GM12878 (cell line): ENCODE data around the gene GOLGA6L2.

Source experiments
- SIN3A ChIP-seq: IDR thresholded peaks from 2 replicates; pipeline ENCODE4 v1.6.1; 2012; ENCODE audit warnings: low read depth, low read length, improper control_type of control experiment
- SMAD1 ChIP-seq: fragments of 450-650 bp; IDR thresholded peaks from 2 replicates; pipeline ENCODE4 v1.6.1; 2018; ENCODE audit warnings: mild to moderate bottlenecking, low read depth; ENCODE audit not compliant: partially characterized antibody
- SUZ12 ChIP-seq: fragments of 200-600 bp; sonication (generic); IDR thresholded peaks from one replicate; pipeline ENCODE4 v1.6.1; 2018; ENCODE audit warnings: antibody characterized with exemption, mild to moderate bottlenecking; ENCODE audit not compliant: unreplicated experiment
- TARDBP ChIP-seq: IDR thresholded peaks from 2 replicates; pipeline ENCODE4 v1.6.1; 2016; ENCODE audit warnings: borderline replicate concordance
- ZNF384 ChIP-seq: IDR thresholded peaks from 2 replicates; pipeline ENCODE4 v1.6.1; 2012; ENCODE audit warnings: low read depth, mild to moderate bottlenecking, low read length, improper control_type of control experiment, borderline replicate concordance
- TF ChIP-seq, protein P1 (sequence below), 3 experiments: IDR thresholded peaks in 2 of 3; conservative IDR thresholded peaks in 1 of 3; 2 replicates each; pipeline ENCODE4 v1.5.1; 2011; ENCODE audit warnings: low read depth in 3 of 3, low read length in 3 of 3, mild to moderate bottlenecking in 3 of 3, control low read depth in 2 of 3, moderate library complexity in 2 of 3, inconsistent platforms in 1 of 3, mixed read lengths in 1 of 3; ENCODE audit not compliant: control insufficient read depth in 2 of 3, insufficient read depth in 1 of 3; ENCODE audit errors: extremely low read depth in 1 of 3
- TF ChIP-seq, protein P2 (sequence below): IDR thresholded peaks from 2 replicates; pipeline ENCODE4 v1.6.1; 2012; ENCODE audit warnings: mild to moderate bottlenecking, low read depth, low read length

DNA sequence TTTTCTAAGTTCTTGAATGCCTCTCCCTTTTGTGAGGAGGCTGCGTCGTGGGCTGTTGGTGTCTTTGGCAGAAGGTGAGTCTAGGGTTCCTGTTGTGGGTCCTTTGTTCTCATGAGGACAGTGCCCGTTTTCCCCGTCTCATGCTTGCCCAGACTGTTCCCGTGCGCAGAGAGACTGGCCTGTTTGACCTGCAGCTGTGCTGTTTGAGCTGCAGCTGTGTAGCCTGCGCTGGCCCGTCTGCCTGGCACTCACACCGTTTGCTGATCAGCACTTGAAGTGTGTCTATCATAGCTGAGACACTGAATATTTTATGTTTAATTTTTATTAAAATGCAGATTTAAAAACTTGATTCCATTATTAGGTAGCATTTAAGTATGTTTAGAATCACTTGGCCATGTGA, 9.9 kb downstream of the GOLGA6L2 start:
- TF ChIP-seq, protein P1, sequence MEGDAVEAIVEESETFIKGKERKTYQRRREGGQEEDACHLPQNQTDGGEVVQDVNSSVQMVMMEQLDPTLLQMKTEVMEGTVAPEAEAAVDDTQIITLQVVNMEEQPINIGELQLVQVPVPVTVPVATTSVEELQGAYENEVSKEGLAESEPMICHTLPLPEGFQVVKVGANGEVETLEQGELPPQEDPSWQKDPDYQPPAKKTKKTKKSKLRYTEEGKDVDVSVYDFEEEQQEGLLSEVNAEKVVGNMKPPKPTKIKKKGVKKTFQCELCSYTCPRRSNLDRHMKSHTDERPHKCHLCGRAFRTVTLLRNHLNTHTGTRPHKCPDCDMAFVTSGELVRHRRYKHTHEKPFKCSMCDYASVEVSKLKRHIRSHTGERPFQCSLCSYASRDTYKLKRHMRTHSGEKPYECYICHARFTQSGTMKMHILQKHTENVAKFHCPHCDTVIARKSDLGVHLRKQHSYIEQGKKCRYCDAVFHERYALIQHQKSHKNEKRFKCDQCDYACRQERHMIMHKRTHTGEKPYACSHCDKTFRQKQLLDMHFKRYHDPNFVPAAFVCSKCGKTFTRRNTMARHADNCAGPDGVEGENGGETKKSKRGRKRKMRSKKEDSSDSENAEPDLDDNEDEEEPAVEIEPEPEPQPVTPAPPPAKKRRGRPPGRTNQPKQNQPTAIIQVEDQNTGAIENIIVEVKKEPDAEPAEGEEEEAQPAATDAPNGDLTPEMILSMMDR (IDR thresholded peaks at IDR 0.05 in 2 of 3, conservative IDR thresholded peaks at IDR 0.05 in 1 of 3; ENCODE audit: control insufficient read depth in 2 of 3, extremely low read depth in 1 of 3, insufficient read depth in 1 of 3, low read depth in 3 of 3, low read length in 3 of 3) = no peak
- TF ChIP-seq, protein P2, sequence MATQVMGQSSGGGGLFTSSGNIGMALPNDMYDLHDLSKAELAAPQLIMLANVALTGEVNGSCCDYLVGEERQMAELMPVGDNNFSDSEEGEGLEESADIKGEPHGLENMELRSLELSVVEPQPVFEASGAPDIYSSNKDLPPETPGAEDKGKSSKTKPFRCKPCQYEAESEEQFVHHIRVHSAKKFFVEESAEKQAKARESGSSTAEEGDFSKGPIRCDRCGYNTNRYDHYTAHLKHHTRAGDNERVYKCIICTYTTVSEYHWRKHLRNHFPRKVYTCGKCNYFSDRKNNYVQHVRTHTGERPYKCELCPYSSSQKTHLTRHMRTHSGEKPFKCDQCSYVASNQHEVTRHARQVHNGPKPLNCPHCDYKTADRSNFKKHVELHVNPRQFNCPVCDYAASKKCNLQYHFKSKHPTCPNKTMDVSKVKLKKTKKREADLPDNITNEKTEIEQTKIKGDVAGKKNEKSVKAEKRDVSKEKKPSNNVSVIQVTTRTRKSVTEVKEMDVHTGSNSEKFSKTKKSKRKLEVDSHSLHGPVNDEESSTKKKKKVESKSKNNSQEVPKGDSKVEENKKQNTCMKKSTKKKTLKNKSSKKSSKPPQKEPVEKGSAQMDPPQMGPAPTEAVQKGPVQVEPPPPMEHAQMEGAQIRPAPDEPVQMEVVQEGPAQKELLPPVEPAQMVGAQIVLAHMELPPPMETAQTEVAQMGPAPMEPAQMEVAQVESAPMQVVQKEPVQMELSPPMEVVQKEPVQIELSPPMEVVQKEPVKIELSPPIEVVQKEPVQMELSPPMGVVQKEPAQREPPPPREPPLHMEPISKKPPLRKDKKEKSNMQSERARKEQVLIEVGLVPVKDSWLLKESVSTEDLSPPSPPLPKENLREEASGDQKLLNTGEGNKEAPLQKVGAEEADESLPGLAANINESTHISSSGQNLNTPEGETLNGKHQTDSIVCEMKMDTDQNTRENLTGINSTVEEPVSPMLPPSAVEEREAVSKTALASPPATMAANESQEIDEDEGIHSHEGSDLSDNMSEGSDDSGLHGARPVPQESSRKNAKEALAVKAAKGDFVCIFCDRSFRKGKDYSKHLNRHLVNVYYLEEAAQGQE = no peak
- TF ChIP-seq SMAD1 = no peak
- no peak for TF ChIP-seq SIN3A
- no peak for TF ChIP-seq TARDBP
- no peak for TF ChIP-seq SUZ12
- no peak for TF ChIP-seq ZNF384
